Smooth muscle cell (in vitro differentiated cells): ENCODE data around the gene CHAD. TPM values are rescaled to one million over a fixed set of nuclear protein-coding genes. Genes with fewer than 3 reads are reported as not detected.

ENCODE experiments used
- DNase-seq: peaks from one replicate; lab custom pipeline; 2025; ENCODE audit not compliant: unreplicated experiment; lab: John Stamatoyannopoulos, UW
- H2AFZ ChIP-seq: fragments of 200-600 bp; sonication (generic); 2 replicates; pipeline ENCODE4 v1.6.0; 2016; ENCODE audit warnings: antibody characterized with exemption, low read depth, mild to moderate bottlenecking
- H3F3A ChIP-seq: fragments of 200-600 bp; sonication (generic); 2 replicates; pipeline ENCODE4 v1.6.0; 2017; ENCODE audit warnings: antibody characterized with exemption, low read depth
- H3K27ac ChIP-seq: fragments of 200-600 bp; sonication (generic); 2 replicates; pipeline ENCODE4 v1.5.1; 2016; ENCODE audit warnings: low read depth, mild to moderate bottlenecking
- H3K27me3 ChIP-seq: fragments of 200-600 bp; sonication (generic); 2 replicates; pipeline ENCODE4 v1.6.1; 2016; ENCODE audit warnings: low read depth, mild to moderate bottlenecking
- H3K36me3 ChIP-seq: fragments of 200-600 bp; sonication (generic); 2 replicates; pipeline ENCODE4 v1.5.1; 2016; ENCODE audit warnings: low read depth
- H3K4me1 ChIP-seq: fragments of 200-600 bp; sonication (generic); 2 replicates; pipeline ENCODE4 v1.5.1; 2016; ENCODE audit warnings: low read depth
- H3K4me2 ChIP-seq: fragments of 200-600 bp; sonication (generic); 2 replicates; pipeline ENCODE4 v1.6.0; 2016; ENCODE audit warnings: mild to moderate bottlenecking
- H3K4me3 ChIP-seq: fragments of 200-600 bp; sonication (generic); 2 replicates; pipeline ENCODE4 v1.5.1; 2016; ENCODE audit warnings: mild to moderate bottlenecking
- H3K79me2 ChIP-seq: fragments of 200-600 bp; sonication (generic); 2 replicates; pipeline ENCODE4 v1.6.0; 2016; ENCODE audit warnings: low read depth, mild to moderate bottlenecking
- H3K9ac ChIP-seq: fragments of 200-600 bp; sonication (generic); 2 replicates; pipeline ENCODE4 v1.6.0; 2016; ENCODE audit warnings: low read depth
- H3K9me3 ChIP-seq: fragments of 200-600 bp; sonication (generic); replicated peaks from 2 replicates; pipeline ENCODE4 v1.5.1; 2016; ENCODE audit warnings: low read depth
- H4K20me1 ChIP-seq: fragments of 200-600 bp; sonication (generic); 2 replicates; pipeline ENCODE4 v1.6.0; 2016; ENCODE audit warnings: low read depth
- CTCF ChIP-seq: fragments of 200-600 bp; sonication (generic); IDR thresholded peaks from 2 replicates; pipeline ENCODE4 v1.5.1; 2017; ENCODE audit warnings: borderline replicate concordance, mild to moderate bottlenecking, antibody characterized with exemption; ENCODE audit not compliant: insufficient read depth, poor library complexity, severe bottlenecking
- WGBS: methylation state at CpG from one replicate; pipeline ENCODE4 v1.1.7; 2016; ENCODE audit warnings: low lambda C conversion rate; 5-methylcytosine and 5-hydroxymethylcytosine counted together
- polyA plus RNA-seq: library from polyadenylated mRNA; unstranded; fragments of >200 nt; fragmentation: Nextera tagmentation; extraction: Ambion mirVana; gene quantifications from 2 replicates; pipeline ENCODE4 v1.2.1, GENCODE V29; 2016
- total RNA-seq: library from RNA; depleted of rRNA; stranded (reverse); fragments of >200 nt; gene quantifications from 2 replicates; pipeline ENCODE4 v1.2.3, GENCODE V29; 2014

Gene CHAD
- total and polyA plus RNA-seq, 2 experiments from 2014 or later: 0.43 TPM; not detected in 1

- WGBS: 98% methylated on average over 9 of the region's 9 CpGs
- H3K4me2 ChIP-seq: no peak overlapping the region
- H4K20me1 ChIP-seq: peaks cover 20% of the 10 kb centered on the region
- TF ChIP-seq CTCF: no peak
- no peak for DNase-seq
- no peaks in the 10 kb centered on the region for H3F3A ChIP-seq
- no peaks in the 10 kb centered on the region for H3K27me3 ChIP-seq
- no peaks in the 10 kb centered on the region for H3K9me3 ChIP-seq
- no peaks in the 10 kb centered on the region for H3K4me1 ChIP-seq
- no peak overlapping the region for H2AFZ ChIP-seq
- H3K79me2 ChIP-seq: no peaks in the 10 kb centered on the region
- H3K9ac ChIP-seq: no peak overlapping the region
- H3K27ac ChIP-seq: no peak overlapping the region
- H3K36me3 ChIP-seq: no peaks in the 10 kb centered on the region
- no peak overlapping the region for H3K4me3 ChIP-seq
These were observed 7.7 kb downstream of the CHAD start for GRCh38 chr17:50460831-50461526.

- no peaks in the 10 kb centered on the region for H3F3A ChIP-seq
- no peaks in the 10 kb centered on the region for H3K9me3 ChIP-seq
- H2AFZ ChIP-seq: no peak overlapping the region
- H3K79me2 ChIP-seq: no peaks in the 10 kb centered on the region
- no peak overlapping the region for H3K4me2 ChIP-seq
- H3K9ac ChIP-seq: no peak overlapping the region
- no peak overlapping the region for H3K27ac ChIP-seq
- no peaks in the 10 kb centered on the region for H3K27me3 ChIP-seq
- no peak for TF ChIP-seq CTCF
- 89% methylated on average over 4 of the region's 4 CpGs for WGBS
- H4K20me1 ChIP-seq: peaks cover 20% of the 10 kb centered on the region
- no peaks in the 10 kb centered on the region for H3K36me3 ChIP-seq
- H3K4me1 ChIP-seq: no peaks in the 10 kb centered on the region
- DNase-seq: no peak
- no peak overlapping the region for H3K4me3 ChIP-seq
These were observed 8.9 kb downstream of the CHAD start for GRCh38 chr17:50459756-50460155.

GRCh38 chr17:50458701-50459676 lies 9.7 kb downstream of the CHAD start:
- Histone ChIP-seq H3K9ac (no peak overlapping the region), H3K9me3 (no peaks in the 10 kb centered on the region), H3F3A (no peaks in the 10 kb centered on the region), H3K36me3 (no peaks in the 10 kb centered on the region), H4K20me1 (peaks cover 20% of the 10 kb centered on the region), H3K4me2 (no peak overlapping the region), H3K27ac (no peak overlapping the region), H3K27me3 (no peaks in the 10 kb centered on the region), H2AFZ (no peak overlapping the region), H3K4me3 (no peak overlapping the region), H3K4me1 (no peaks in the 10 kb centered on the region), H3K79me2 (no peaks in the 10 kb centered on the region)
- WGBS: 68% methylated on average over 16 of the region's 16 CpGs
- DNase-seq: no peak
- no peak for TF ChIP-seq CTCF
